Thoracic aorta (tissue), 2 donors: ENCODE measurements around the gene SMG7. TPM values are rescaled to one million over a fixed set of nuclear protein-coding genes. Genes with fewer than 3 reads are reported as not detected.

ENCODE experiments used
- ATAC-seq: fragments of 150-250 bp; one replicate; pipeline ENCODE4 v1.8.0; 2017; ENCODE audit warnings: low read depth; ENCODE audit not compliant: insufficient number of reproducible peaks, low FRiP score
- DNase-seq: peaks from one replicate; pipeline ENCODE4 v3.0.0-alpha.2; 2020; ENCODE audit warnings: low spot score
- H3K27ac ChIP-seq, 2 donors: fragments of 200-600 bp; sonication (generic); 1 replicate in 1 of 2; 2 replicates in 1 of 2; pipeline ENCODE4 v1.5.1; 2016; ENCODE audit warnings: mild to moderate bottlenecking in 2 of 2, moderate library complexity in 2 of 2
- H3K27me3 ChIP-seq: fragments of 200-600 bp; sonication (generic); replicated peaks from 2 replicates; pipeline ENCODE4 v1.6.0; 2016; ENCODE audit warnings: mild to moderate bottlenecking; ENCODE audit not compliant: insufficient read depth
- H3K36me3 ChIP-seq: fragments of 200-600 bp; sonication (generic); one replicate; pipeline ENCODE4 v1.5.1; 2016
- H3K4me1 ChIP-seq, 2 donors: fragments of 200-600 bp; sonication (generic); 1 replicate in 1 of 2; 2 replicates in 1 of 2; pipeline versions ENCODE4 v1.5.1 to v1.6.0; 2016; ENCODE audit warnings: low read depth in 2 of 2, mild to moderate bottlenecking in 1 of 2; ENCODE audit not compliant: control insufficient read depth in 1 of 2
- H3K4me3 ChIP-seq: fragments of 200-600 bp; sonication (generic); 2 replicates; pipeline ENCODE4 v1.5.1; 2016; ENCODE audit warnings: mild to moderate bottlenecking
- H3K9me3 ChIP-seq: fragments of 200-600 bp; sonication (generic); 2 replicates; pipeline ENCODE4 v1.5.1; 2016
- CTCF ChIP-seq: fragments of 200-600 bp; sonication (generic); IDR thresholded peaks from one replicate; pipeline ENCODE4 v1.5.1; 2019; ENCODE audit warnings: antibody characterized with exemption
- total RNA-seq, 2 donors: library from RNA; depleted of rRNA; stranded (reverse); fragments of >200 nt; gene quantifications; one replicate each; pipeline versions ENCODE4 v1.1.0 to v1.2.3, GENCODE V29; 2016

SMG7 gene
- total RNA-seq, 2 donors from 2014 or later = 29.8 to 41.9 TPM

DNA sequence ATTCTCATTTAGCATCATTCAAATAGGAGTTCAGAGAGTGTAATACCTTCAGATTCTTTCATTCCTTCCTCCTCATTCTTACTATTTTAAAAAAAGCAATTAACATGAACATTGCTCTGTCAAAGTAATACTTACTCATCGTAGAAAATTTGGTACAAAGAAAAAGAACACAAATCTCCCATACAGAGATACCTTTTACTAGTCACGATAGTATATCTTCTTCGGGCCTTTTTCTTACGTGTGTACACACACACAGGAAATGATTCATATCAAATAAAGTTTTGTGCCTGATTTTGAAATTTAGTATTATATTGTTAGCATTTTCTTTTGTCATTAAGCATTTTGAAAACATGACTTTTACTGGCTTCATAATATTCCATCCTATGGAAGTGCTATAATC is 65.1 kb downstream of the SMG7 start:
- Histone ChIP-seq H3K4me3 (no peak overlapping the region), H3K27me3 (no peaks in the 10 kb centered on the region), H3K4me1 (no peaks in the 10 kb centered on the region), H3K9me3 (no peaks in the 10 kb centered on the region), H3K27ac (no peak overlapping the region), H3K36me3 (peaks cover 34% of the 10 kb centered on the region)
- TF ChIP-seq CTCF = no peak
- DNase-seq = no peak
- ATAC-seq = no peak

- no peak for DNase-seq
- Histone ChIP-seq H3K27me3 (no peaks in the 10 kb centered on the region), H3K4me1 (no peaks in the 10 kb centered on the region), H3K4me3 (no peak overlapping the region), H3K36me3 (peaks cover 15% of the 10 kb centered on the region), H3K9me3 (no peaks in the 10 kb centered on the region), H3K27ac (no peak overlapping the region)
- TF ChIP-seq CTCF = peak; percentile 43
- ATAC-seq = no peak
Observed at GRCh38 chr1:183543619-183544204, 71.4 kb downstream of the SMG7 start.

DNA sequence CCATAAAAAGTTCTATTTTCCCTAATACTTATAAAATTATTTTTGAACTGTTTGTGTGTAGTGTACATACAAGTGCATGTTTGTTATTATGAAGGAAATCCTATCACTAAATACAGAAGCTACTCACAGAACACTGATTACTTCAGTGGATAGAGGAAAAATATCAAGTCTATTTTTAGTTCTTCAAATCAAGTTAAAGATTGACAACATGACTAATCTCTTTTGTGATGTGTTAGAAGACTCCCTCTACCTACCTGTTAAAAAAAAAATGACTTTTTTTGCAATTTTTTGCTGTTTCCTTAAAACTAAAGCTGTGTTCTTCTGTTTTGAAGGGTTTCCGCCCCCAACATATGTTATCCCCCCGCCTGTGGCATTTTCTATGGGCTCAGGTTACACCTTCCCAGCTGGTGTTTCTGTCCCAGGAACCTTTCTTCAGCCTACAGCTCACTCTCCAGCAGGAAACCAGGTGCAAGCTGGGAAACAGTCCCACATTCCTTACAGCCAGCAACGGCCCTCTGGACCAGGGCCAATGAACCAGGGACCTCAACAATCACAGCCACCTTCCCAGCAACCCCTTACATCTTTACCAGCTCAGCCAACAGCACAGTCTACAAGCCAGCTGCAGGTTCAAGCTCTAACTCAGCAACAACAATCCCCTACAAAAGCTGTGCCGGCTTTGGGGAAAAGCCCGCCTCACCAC is 72.4 kb downstream of the SMG7 start:
- Histone ChIP-seq H3K9me3 (no peaks in the 10 kb centered on the region), H3K4me1 (no peaks in the 10 kb centered on the region), H3K4me3 (no peak overlapping the region), H3K36me3 (peaks cover 20% of the 10 kb centered on the region), H3K27ac (no peak overlapping the region), H3K27me3 (no peaks in the 10 kb centered on the region)
- DNase-seq (no peak), ATAC-seq (no peak)
- TF ChIP-seq CTCF = no peak

GRCh38 chr1:183546427-183546826 is 74.1 kb downstream of the SMG7 start:
- ATAC-seq = no peak
- H3K27me3 ChIP-seq = no peaks in the 10 kb centered on the region
- peaks cover 20% of the 10 kb centered on the region for H3K36me3 ChIP-seq
- peak overlapping the region in 1 of 2 donors; percentile 4 for H3K27ac ChIP-seq
- DNase-seq = no peak
- no peaks in the 10 kb centered on the region for H3K4me1 ChIP-seq
- no peak for TF ChIP-seq CTCF
- H3K4me3 ChIP-seq = no peak overlapping the region
- no peaks in the 10 kb centered on the region for H3K9me3 ChIP-seq

- no peak overlapping the region for H3K27ac ChIP-seq
- H3K36me3 ChIP-seq = peaks cover 34% of the 10 kb centered on the region
- no peaks in the 10 kb centered on the region for H3K4me1 ChIP-seq
- H3K9me3 ChIP-seq = no peaks in the 10 kb centered on the region
- no peak for DNase-seq
- no peak for TF ChIP-seq CTCF
- no peak overlapping the region for H3K4me3 ChIP-seq
- no peak for ATAC-seq
- H3K27me3 ChIP-seq = no peaks in the 10 kb centered on the region
Observed at GRCh38 chr1:183548116-183548515, 75.8 kb downstream of the SMG7 start.
